Choroid plexus epithelial cell (primary cell): Measurements from ENCODE around the gene LMAN2L.

Source experiments
- DNase-seq: peaks from one replicate; pipeline ENCODE4 v3.0.0-alpha.2; 2010; ENCODE audit warnings: low read depth
- H3K4me3 ChIP-seq: 2 replicates; pipeline ENCODE4 v1.5.1; 2011; ENCODE audit warnings: low read depth, mild to moderate bottlenecking, control low read depth, low read length, moderate library complexity
- CTCF ChIP-seq: conservative IDR thresholded peaks from 2 replicates; pipeline ENCODE4 v1.5.1; 2011; ENCODE audit warnings: low read depth, mild to moderate bottlenecking, control low read depth, inconsistent platforms, low read length, moderate library complexity

LMAN2L gene

GRCh38 chr2:96661324-96661723, 78.5 kb downstream of the LMAN2L start:
- no peak for DNase-seq
- no peak overlapping the region for H3K4me3 ChIP-seq
- TF ChIP-seq CTCF, result no peak

GRCh38 chr2:96656540-96656939, 83.3 kb downstream of the LMAN2L start:
- no peak for DNase-seq
- no peak overlapping the region for H3K4me3 ChIP-seq
- no peak for TF ChIP-seq CTCF
